HepG2 (cell line): Measurements from ENCODE around the gene NUDT17. TPM values are rescaled to one million over a fixed set of nuclear protein-coding genes. Genes with fewer than 3 reads are reported as not detected.

Experiments used
- CCDC6 ChIP-seq: sonication (generic); formaldehyde crosslinking; IDR thresholded peaks from 2 replicates; pipeline ENCODE4 v1.8.1; 2022; ENCODE audit warnings: mild to moderate bottlenecking, missing genetic modification reagents, moderate library complexity
- GZF1 ChIP-seq: sonication (generic); formaldehyde crosslinking; IDR thresholded peaks from 2 replicates; pipeline ENCODE4 v1.5.1; 2020; ENCODE audit warnings: mild to moderate bottlenecking, missing genetic modification reagents
- HNRNPLL ChIP-seq: fragments of 200-400 bp; formaldehyde crosslinking; IDR thresholded peaks from 2 replicates; pipeline ENCODE4 v1.6.1; 2017; ENCODE audit warnings: mild to moderate bottlenecking, low read depth, low read length; ENCODE audit not compliant: poor library complexity, severe bottlenecking
- HOXA3 ChIP-seq: sonication (generic); formaldehyde crosslinking; IDR thresholded peaks from 2 replicates; pipeline ENCODE4 v1.5.0; 2020; ENCODE audit warnings: missing genetic modification reagents
- KDM5A ChIP-seq: fragments of 200-600 bp; sonication (generic); IDR thresholded peaks from 2 replicates; pipeline ENCODE4 v1.7.0; 2018; ENCODE audit warnings: antibody characterized with exemption, mild to moderate bottlenecking, low read length, borderline replicate concordance
- KLF13 ChIP-seq: sonication (generic); formaldehyde crosslinking; IDR thresholded peaks from 2 replicates; pipeline ENCODE4 v1.4.0; 2020; ENCODE audit warnings: mild to moderate bottlenecking, missing genetic modification reagents
- LCORL ChIP-seq, 2 experiments: fragments of 450-650 bp in 1 of 2; sonication (generic) in 1 of 2; formaldehyde crosslinking in 1 of 2; IDR thresholded peaks; 2 replicates each; pipeline versions ENCODE4 v1.5.0 to v1.6.1; 2017 to 2020; ENCODE audit warnings: antibody characterized with exemption in 1 of 2, missing genetic modification reagents in 1 of 2
- MAF1 ChIP-seq: sonication (generic); formaldehyde crosslinking; IDR thresholded peaks from 2 replicates; pipeline ENCODE4 v1.5.0; 2020; ENCODE audit warnings: missing genetic modification reagents, borderline replicate concordance
- NR1H2 ChIP-seq: sonication (generic); formaldehyde crosslinking; IDR thresholded peaks from 2 replicates; pipeline ENCODE4 v1.8.1; 2022; ENCODE audit warnings: low read depth, missing genetic modification reagents, borderline replicate concordance
- POLR2AphosphoS5 ChIP-seq: IDR thresholded peaks from 2 replicates; pipeline ENCODE4 v1.6.1; 2012; ENCODE audit warnings: low read depth, low read length
- RFX1 ChIP-seq: fragments of 450-650 bp; IDR thresholded peaks from 2 replicates; pipeline ENCODE4 v1.6.1; 2017
- SAP130 ChIP-seq: IDR thresholded peaks from 2 replicates; pipeline ENCODE4 v1.6.1; 2016; ENCODE audit warnings: low read depth
- SIN3A ChIP-seq: IDR thresholded peaks from 2 replicates; pipeline ENCODE4 v1.6.1; 2011; ENCODE audit warnings: low read depth, mild to moderate bottlenecking, control low read depth, low read length, borderline replicate concordance
- SNAI1 ChIP-seq: sonication (generic); formaldehyde crosslinking; IDR thresholded peaks from 2 replicates; pipeline ENCODE4 v1.5.0; 2020; ENCODE audit warnings: mild to moderate bottlenecking, missing genetic modification reagents, borderline replicate concordance
- SOX5 ChIP-seq: IDR thresholded peaks from 2 replicates; pipeline ENCODE4 v1.6.1; 2016; ENCODE audit warnings: borderline replicate concordance
- SP4 ChIP-seq: sonication (generic); formaldehyde crosslinking; IDR thresholded peaks from 2 replicates; pipeline ENCODE4 v1.8.1; 2023; ENCODE audit warnings: mild to moderate bottlenecking, missing genetic modification reagents
- ZBTB7A ChIP-seq: sonication (generic); formaldehyde crosslinking; IDR thresholded peaks from 2 replicates; pipeline ENCODE4 v1.8.0; 2022; ENCODE audit warnings: mild to moderate bottlenecking, missing genetic modification reagents
- ZMYM4 ChIP-seq: sonication (generic); formaldehyde crosslinking; IDR thresholded peaks from 2 replicates; pipeline ENCODE4 v1.8.1; 2023; ENCODE audit warnings: mild to moderate bottlenecking, missing genetic modification reagents
- ZNF12 ChIP-seq: sonication (generic); formaldehyde crosslinking; IDR thresholded peaks from 2 replicates; pipeline ENCODE4 v1.5.0; 2020; ENCODE audit warnings: missing genetic modification reagents
- ZNF331 ChIP-seq: sonication (generic); formaldehyde crosslinking; IDR thresholded peaks from 2 replicates; pipeline ENCODE4 v1.4.0; 2020; ENCODE audit warnings: missing genetic modification reagents
- polyA plus RNA-seq, 8 experiments: library from polyadenylated mRNA; depleted of rRNA in 3 of 8; stranded (reverse) in 7 of 8; unstranded in 1 of 8; fragments of >200 nt; fragmentation: Illumina TruSeq in 4 of 8; extraction: Trizol in 4 of 8; gene quantifications; 2 replicates each; pipeline versions ENCODE4 v1.2.1 to v1.2.3, GENCODE V29; 2011 to 2016; ENCODE audit warnings: low read depth in 4 of 8, missing spikeins in 1 of 8, mixed read lengths in 1 of 8; ENCODE audit not compliant: insufficient read depth in 1 of 8
- total RNA-seq, 5 experiments: library from RNA; depleted of rRNA; stranded (reverse); fragments of >200 nt; fragmentation: Illumina TruSeq; extraction: Trizol; gene quantifications; 2 replicates each; pipeline ENCODE4 v1.2.3, GENCODE V29; 2016; ENCODE audit warnings: low read depth in 1 of 5
- TF ChIP-seq, protein P1 (sequence below): sonication (generic); formaldehyde crosslinking; IDR thresholded peaks from 2 replicates; pipeline ENCODE4 v1.5.0; 2020; ENCODE audit warnings: missing genetic modification reagents
- TF ChIP-seq, protein P2 (sequence below): sonication (generic); formaldehyde crosslinking; IDR thresholded peaks from 2 replicates; pipeline ENCODE4 v1.8.0; 2022; ENCODE audit warnings: missing genetic modification reagents, mild to moderate bottlenecking, moderate library complexity, borderline replicate concordance
- TF ChIP-seq, protein P3 (sequence below): sonication (generic); formaldehyde crosslinking; IDR thresholded peaks from 2 replicates; pipeline ENCODE4 v1.9.0; 2022; ENCODE audit warnings: missing genetic modification reagents, mild to moderate bottlenecking, borderline replicate concordance
- TF ChIP-seq, protein P4 (sequence below): sonication (generic); formaldehyde crosslinking; IDR thresholded peaks from 2 replicates; pipeline ENCODE4 v1.4.0; 2020; ENCODE audit warnings: mild to moderate bottlenecking, missing genetic modification reagents, borderline replicate concordance

Gene NUDT17
- total and polyA plus RNA-seq, 2 of the 13 experiments (the other 11 are each of a cell fraction or from before 2014, with no cell fraction given): 2.6 to 5.8 TPM

DNA sequence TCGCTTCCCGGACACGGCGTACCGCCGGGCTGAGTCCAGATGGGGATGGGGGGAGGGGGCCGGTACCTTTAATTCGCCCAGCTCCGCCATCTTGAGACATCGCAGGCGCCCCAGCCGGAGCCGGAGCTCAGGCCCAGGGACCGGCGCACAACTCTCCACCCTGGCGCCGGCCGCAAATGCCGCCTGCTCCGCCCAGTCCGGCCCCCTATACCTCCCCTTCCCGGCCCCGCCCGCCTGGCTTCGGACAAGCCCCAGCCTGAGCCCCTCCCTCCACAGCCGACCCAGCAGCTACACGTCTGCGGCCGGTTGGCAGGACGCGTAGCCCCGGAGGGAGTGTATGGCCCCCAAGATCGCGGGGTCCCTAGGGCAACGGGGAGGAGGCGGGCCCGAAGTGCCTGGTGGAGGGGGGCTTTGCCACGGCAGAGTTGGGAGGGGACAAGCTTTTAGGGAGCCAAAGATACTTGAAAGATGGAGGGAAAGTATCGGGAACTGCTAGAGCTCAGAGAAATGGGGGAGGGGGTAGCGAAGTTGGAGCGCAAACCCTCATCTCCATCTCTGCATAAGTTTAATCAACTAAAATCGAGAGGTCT lies 13.6 kb downstream of the NUDT17 start, which contains the start of gene PIAS3 (continued):
- TF ChIP-seq, protein P1, sequence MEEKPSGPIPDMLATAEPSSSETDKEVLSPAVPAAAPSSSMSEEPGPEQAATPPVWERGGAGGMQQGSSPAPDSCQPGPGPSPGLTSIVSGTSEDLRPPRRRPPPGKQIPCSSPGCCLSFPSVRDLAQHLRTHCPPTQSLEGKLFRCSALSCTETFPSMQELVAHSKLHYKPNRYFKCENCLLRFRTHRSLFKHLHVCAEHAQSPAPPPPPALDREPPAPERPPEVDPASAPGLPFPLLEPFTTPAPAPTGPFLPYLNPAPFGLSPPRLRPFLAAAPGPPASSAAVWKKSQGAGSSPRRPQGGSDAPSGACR (CRISPR knock-in tag): 0 out of 2 replicates have a peak, but pooled peaks have one; percentile 65
- TF ChIP-seq KDM5A (peak; percentile 64; the same call in 1 of the 2 replicates), POLR2AphosphoS5 (no peak), LCORL (IDR thresholded peaks at IDR 0.05) (no peak), LCORL (CRISPR knock-in tag; IDR thresholded peaks at IDR 0.05) (peak; percentile 66), ZNF331 (CRISPR knock-in tag) (no peak), NR1H2 (CRISPR knock-in tag) (no peak), HNRNPLL (peak; percentile 93), SIN3A (peak; percentile 53; the same call in 1 of the 2 replicates), MAF1 (CRISPR knock-in tag) (0 out of 2 replicates have a peak, but pooled peaks have one; percentile 54), SOX5 (CRISPR knock-in tag) (peak; percentile 38; the same call in 1 of the 2 replicates), ZNF12 (CRISPR knock-in tag) (no peak), ZMYM4 (peak; percentile 73), SAP130 (peak; percentile 63), KLF13 (no peak), GZF1 (CRISPR knock-in tag) (0 out of 2 replicates have a peak, but pooled peaks have one; percentile 25), SP4 (peak; percentile 83), RFX1 (no peak), CCDC6 (CRISPR knock-in tag) (no peak), ZBTB7A (no peak; the same call in 1 of the 2 replicates), SNAI1 (peak; percentile 78; the same call in 1 of the 2 replicates), HOXA3 (CRISPR knock-in tag) (peak; percentile 84; the same call in 1 of the 2 replicates)
- TF ChIP-seq, protein P2, sequence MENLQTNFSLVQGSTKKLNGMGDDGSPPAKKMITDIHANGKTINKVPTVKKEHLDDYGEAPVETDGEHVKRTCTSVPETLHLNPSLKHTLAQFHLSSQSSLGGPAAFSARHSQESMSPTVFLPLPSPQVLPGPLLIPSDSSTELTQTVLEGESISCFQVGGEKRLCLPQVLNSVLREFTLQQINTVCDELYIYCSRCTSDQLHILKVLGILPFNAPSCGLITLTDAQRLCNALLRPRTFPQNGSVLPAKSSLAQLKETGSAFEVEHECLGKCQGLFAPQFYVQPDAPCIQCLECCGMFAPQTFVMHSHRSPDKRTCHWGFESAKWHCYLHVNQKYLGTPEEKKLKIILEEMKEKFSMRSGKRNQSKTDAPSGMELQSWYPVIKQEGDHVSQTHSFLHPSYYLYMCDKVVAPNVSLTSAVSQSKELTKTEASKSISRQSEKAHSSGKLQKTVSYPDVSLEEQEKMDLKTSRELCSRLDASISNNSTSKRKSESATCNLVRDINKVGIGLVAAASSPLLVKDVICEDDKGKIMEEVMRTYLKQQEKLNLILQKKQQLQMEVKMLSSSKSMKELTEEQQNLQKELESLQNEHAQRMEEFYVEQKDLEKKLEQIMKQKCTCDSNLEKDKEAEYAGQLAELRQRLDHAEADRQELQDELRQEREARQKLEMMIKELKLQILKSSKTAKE (CRISPR knock-in tag): 0 out of 2 replicates have a peak, but pooled peaks have one; percentile 62
- TF ChIP-seq, protein P3, sequence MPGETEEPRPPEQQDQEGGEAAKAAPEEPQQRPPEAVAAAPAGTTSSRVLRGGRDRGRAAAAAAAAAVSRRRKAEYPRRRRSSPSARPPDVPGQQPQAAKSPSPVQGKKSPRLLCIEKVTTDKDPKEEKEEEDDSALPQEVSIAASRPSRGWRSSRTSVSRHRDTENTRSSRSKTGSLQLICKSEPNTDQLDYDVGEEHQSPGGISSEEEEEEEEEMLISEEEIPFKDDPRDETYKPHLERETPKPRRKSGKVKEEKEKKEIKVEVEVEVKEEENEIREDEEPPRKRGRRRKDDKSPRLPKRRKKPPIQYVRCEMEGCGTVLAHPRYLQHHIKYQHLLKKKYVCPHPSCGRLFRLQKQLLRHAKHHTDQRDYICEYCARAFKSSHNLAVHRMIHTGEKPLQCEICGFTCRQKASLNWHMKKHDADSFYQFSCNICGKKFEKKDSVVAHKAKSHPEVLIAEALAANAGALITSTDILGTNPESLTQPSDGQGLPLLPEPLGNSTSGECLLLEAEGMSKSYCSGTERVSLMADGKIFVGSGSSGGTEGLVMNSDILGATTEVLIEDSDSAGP (CRISPR knock-in tag): peak; percentile 99
- TF ChIP-seq, protein P4, sequence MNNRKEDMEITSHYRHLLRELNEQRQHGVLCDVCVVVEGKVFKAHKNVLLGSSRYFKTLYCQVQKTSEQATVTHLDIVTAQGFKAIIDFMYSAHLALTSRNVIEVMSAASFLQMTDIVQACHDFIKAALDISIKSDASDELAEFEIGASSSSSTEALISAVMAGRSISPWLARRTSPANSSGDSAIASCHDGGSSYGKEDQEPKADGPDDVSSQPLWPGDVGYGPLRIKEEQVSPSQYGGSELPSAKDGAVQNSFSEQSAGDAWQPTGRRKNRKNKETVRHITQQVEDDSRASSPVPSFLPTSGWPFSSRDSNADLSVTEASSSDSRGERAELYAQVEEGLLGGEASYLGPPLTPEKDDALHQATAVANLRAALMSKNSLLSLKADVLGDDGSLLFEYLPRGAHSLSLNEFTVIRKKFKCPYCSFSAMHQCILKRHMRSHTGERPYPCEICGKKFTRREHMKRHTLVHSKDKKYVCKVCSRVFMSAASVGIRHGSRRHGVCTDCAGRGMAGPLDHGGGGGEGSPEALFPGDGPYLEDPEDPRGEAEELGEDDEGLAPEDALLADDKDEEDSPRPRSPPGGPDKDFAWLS: no peak
